GM23338 (cell line): ENCODE measurements around the gene TOPAZ1. TPM values are rescaled to one million over a fixed set of nuclear protein-coding genes. Genes with fewer than 3 reads are reported as not detected.

Experiments used
- ATAC-seq: fragments of 200-7000 bp; cut with Tn5 transposase; 3 replicates; pipeline ENCODE4 v1.9.1; 2020
- DNase-seq: peaks from one replicate; pipeline ENCODE4 v3.0.0-alpha.2; 2015; ENCODE audit warnings: low spot score
- H2AFZ ChIP-seq: fragments of 200-600 bp; sonication (generic); 2 replicates; pipeline ENCODE4 v1.8.0; 2016; ENCODE audit warnings: antibody characterized with exemption, mild to moderate bottlenecking, moderate library complexity
- H3F3A ChIP-seq: fragments of 200-600 bp; sonication (generic); replicated peaks from 2 replicates; pipeline ENCODE4 v1.8.0; 2017; ENCODE audit warnings: antibody characterized with exemption, mixed run types, low read depth
- H3K27ac ChIP-seq: fragments of 200-600 bp; sonication (generic); 2 replicates; pipeline ENCODE4 v1.6.1; 2016; ENCODE audit warnings: low read depth
- H3K27me3 ChIP-seq: fragments of 200-600 bp; sonication (generic); 2 replicates; pipeline ENCODE4 v1.8.0; 2016; ENCODE audit warnings: mild to moderate bottlenecking, mixed run types, moderate library complexity; ENCODE audit not compliant: insufficient read depth
- H3K36me3 ChIP-seq: fragments of 200-600 bp; sonication (generic); 2 replicates; pipeline ENCODE4 v1.8.0; 2016; ENCODE audit warnings: mild to moderate bottlenecking; ENCODE audit not compliant: insufficient read depth
- H3K4me1 ChIP-seq: fragments of 200-600 bp; sonication (generic); 2 replicates; pipeline ENCODE4 v1.8.0; 2016; ENCODE audit warnings: mild to moderate bottlenecking, moderate library complexity; ENCODE audit not compliant: insufficient read depth
- H3K4me2 ChIP-seq: fragments of 200-600 bp; sonication (generic); 2 replicates; pipeline ENCODE4 v1.7.1; 2017; ENCODE audit warnings: mixed run types
- H3K4me3 ChIP-seq: fragments of 200-600 bp; sonication (generic); 2 replicates; pipeline ENCODE4 v1.6.1; 2016; ENCODE audit warnings: mixed run types
- H3K79me2 ChIP-seq: fragments of 200-600 bp; sonication (generic); replicated peaks from 2 replicates; pipeline ENCODE4 v1.8.0; 2017; ENCODE audit warnings: mild to moderate bottlenecking; ENCODE audit not compliant: insufficient read depth
- H3K9me2 ChIP-seq: fragments of 200-600 bp; sonication (generic); 2 replicates; pipeline ENCODE4 v1.8.0; 2017; ENCODE audit not compliant: insufficient read depth
- H4K20me1 ChIP-seq: fragments of 200-600 bp; sonication (generic); replicated peaks from 2 replicates; pipeline ENCODE4 v1.8.0; 2017; ENCODE audit warnings: mild to moderate bottlenecking; ENCODE audit not compliant: insufficient read depth
- H3K27ac Mint-ChIP-seq: 2 replicates; pipeline ENCODE4 v1.8.0; 2020; ENCODE audit warnings: inconsistent platforms, mild to moderate bottlenecking, moderate library complexity, mixed read lengths
- H3K27me3 Mint-ChIP-seq: 3 replicates; pipeline ENCODE4 v1.8.0; 2022; ENCODE audit warnings: low read depth, mild to moderate bottlenecking, moderate library complexity, mixed read lengths, inconsistent platforms; ENCODE audit not compliant: insufficient read depth, poor library complexity
- H3K36me3 Mint-ChIP-seq: 3 replicates; pipeline ENCODE4 v1.8.0; 2021; ENCODE audit warnings: low read depth, mild to moderate bottlenecking, inconsistent platforms, moderate library complexity, mixed read lengths
- H3K4me1 Mint-ChIP-seq: 3 replicates; pipeline ENCODE4 v1.8.0; 2020; ENCODE audit warnings: mild to moderate bottlenecking, inconsistent platforms, mixed read lengths
- H3K4me3 Mint-ChIP-seq: 3 replicates; pipeline ENCODE4 v1.8.0; 2021; ENCODE audit warnings: moderate library complexity, mild to moderate bottlenecking, inconsistent platforms, mixed read lengths
- H3K9me3 Mint-ChIP-seq: 3 replicates; pipeline ENCODE4 v1.8.0; 2020; ENCODE audit warnings: moderate library complexity, mild to moderate bottlenecking, inconsistent platforms, mixed read lengths
- CREB1 ChIP-seq: fragments of 250-450 bp; sonication (Bioruptor Pico); IDR thresholded peaks from 2 replicates; pipeline ENCODE4 v1.5.0; 2020; ENCODE audit warnings: low read depth, mild to moderate bottlenecking, moderate library complexity
- EZH2 ChIP-seq: fragments of 200-600 bp; sonication (generic); IDR thresholded peaks from one replicate; pipeline ENCODE4 v1.8.0; 2017; ENCODE audit warnings: antibody characterized with exemption, mild to moderate bottlenecking, low read depth; ENCODE audit not compliant: unreplicated experiment
- EZH2phosphoT487 ChIP-seq: fragments of 200-600 bp; sonication (generic); IDR thresholded peaks from one replicate; pipeline ENCODE4 v1.8.1; 2018; ENCODE audit warnings: antibody characterized with exemption; ENCODE audit not compliant: unreplicated experiment
- JUNB ChIP-seq: IDR thresholded peaks from one replicate; pipeline ENCODE4 v1.6.1; 2016; ENCODE audit warnings: antibody characterized with exemption; ENCODE audit not compliant: unreplicated experiment
- NANOG ChIP-seq: IDR thresholded peaks from 2 replicates; pipeline ENCODE4 v1.6.1; 2016; ENCODE audit warnings: antibody characterized with exemption, borderline replicate concordance
- POLR2AphosphoS5 ChIP-seq: IDR thresholded peaks from 2 replicates; pipeline ENCODE4 v1.6.1; 2016; ENCODE audit warnings: antibody characterized with exemption, low read depth
- STAT1 ChIP-seq: IDR thresholded peaks from one replicate; pipeline ENCODE4 v1.6.1; 2016; ENCODE audit warnings: antibody characterized with exemption; ENCODE audit not compliant: unreplicated experiment
- ZNF114 ChIP-seq: fragments of 250-450 bp; sonication (Bioruptor Pico); IDR thresholded peaks from 2 replicates; pipeline ENCODE4 v1.5.0; 2020; ENCODE audit warnings: mild to moderate bottlenecking, moderate library complexity
- ZNF331 ChIP-seq: fragments of 250-450 bp; sonication (Bioruptor Pico); IDR thresholded peaks from 2 replicates; pipeline ENCODE4 v1.5.0; 2020; ENCODE audit warnings: low read depth, mild to moderate bottlenecking, moderate library complexity
- polyA plus RNA-seq: library from polyadenylated mRNA; unstranded; fragments of >200 nt; fragmentation: Nextera tagmentation; extraction: Ambion mirVana; gene quantifications from 2 replicates; pipeline ENCODE4 v1.2.1, GENCODE V29; 2016
- total RNA-seq: library from RNA; depleted of rRNA; stranded (reverse); fragments of >200 nt; shearing (Covaris generic); gene quantifications from 2 replicates; pipeline ENCODE4 v1.2.3, GENCODE V29; 2014
- TF ChIP-seq, protein P1 (sequence below), 2 experiments: fragments of 200-600 bp in 1 of 2; sonication (generic) in 1 of 2; conservative IDR thresholded peaks; 2 replicates each; pipeline versions ENCODE4 v1.5.1 to v1.6.1; 2016 to 2017; ENCODE audit warnings: antibody characterized with exemption in 2 of 2, low read depth in 2 of 2, mild to moderate bottlenecking in 2 of 2, moderate library complexity in 1 of 2
- TF ChIP-seq, protein P2 (sequence below): IDR thresholded peaks from 2 replicates; pipeline ENCODE4 v1.6.1; 2016; ENCODE audit warnings: antibody characterized with exemption
- TF ChIP-seq, protein P3 (sequence below): fragments of 250-450 bp; sonication (Bioruptor Pico); IDR thresholded peaks from 2 replicates; pipeline ENCODE4 v1.5.0; 2020; ENCODE audit warnings: mild to moderate bottlenecking, moderate library complexity
- TF ChIP-seq, protein P4 (sequence below): IDR thresholded peaks from one replicate; pipeline ENCODE4 v1.6.1; 2018; ENCODE audit warnings: antibody characterized with exemption; ENCODE audit not compliant: unreplicated experiment

The TOPAZ1 gene
- total and polyA plus RNA-seq, 2 experiments from 2014 or later = not detected

DNA sequence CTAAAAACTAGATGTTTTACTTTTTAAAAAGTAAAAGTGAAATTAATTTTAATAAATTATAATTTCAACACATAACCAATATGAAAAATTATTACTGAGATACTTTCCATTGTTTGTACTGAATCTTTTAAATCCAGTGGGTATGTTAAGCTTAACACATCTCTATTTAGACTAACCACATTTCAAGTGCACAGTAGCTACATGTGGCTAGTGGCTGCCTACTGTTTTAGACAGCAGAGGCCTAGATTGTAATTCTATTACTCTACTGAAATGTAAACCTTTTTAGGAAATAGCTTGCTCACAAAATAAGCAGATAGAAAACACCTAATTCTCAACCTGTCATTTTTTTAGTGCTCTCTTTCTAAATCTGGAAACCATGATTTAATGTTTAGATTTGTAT, 101.7 kb downstream of the TOPAZ1 start:
- Histone ChIP-seq H2AFZ (no peak overlapping the region), H3K4me3 (no peak overlapping the region), H3K9me2 (no peaks in the 10 kb centered on the region), H3K27ac (no peak overlapping the region), H3K79me2 (peaks cover 35% of the 10 kb centered on the region), H3K4me1 (peaks cover 3% of the 10 kb centered on the region; the same call in 1 of the 2 replicates), H3K36me3 (no peaks in the 10 kb centered on the region), H4K20me1 (no peaks in the 10 kb centered on the region), H3F3A (no peaks in the 10 kb centered on the region), H3K4me2 (no peak overlapping the region), H3K27me3 (no peaks in the 10 kb centered on the region)
- Mint-ChIP-seq H3K36me3 (peaks cover 6% of the 10 kb centered on the region; the same call in 2 of the 3 replicates), H3K27ac (no peak overlapping the region), H3K27me3 (peaks cover 4% of the 10 kb centered on the region), H3K4me1 (peaks cover 9% of the 10 kb centered on the region), H3K4me3 (no peak overlapping the region), H3K9me3 (no peaks in the 10 kb centered on the region)
- ATAC-seq = no peak
- TF ChIP-seq, protein P1, sequence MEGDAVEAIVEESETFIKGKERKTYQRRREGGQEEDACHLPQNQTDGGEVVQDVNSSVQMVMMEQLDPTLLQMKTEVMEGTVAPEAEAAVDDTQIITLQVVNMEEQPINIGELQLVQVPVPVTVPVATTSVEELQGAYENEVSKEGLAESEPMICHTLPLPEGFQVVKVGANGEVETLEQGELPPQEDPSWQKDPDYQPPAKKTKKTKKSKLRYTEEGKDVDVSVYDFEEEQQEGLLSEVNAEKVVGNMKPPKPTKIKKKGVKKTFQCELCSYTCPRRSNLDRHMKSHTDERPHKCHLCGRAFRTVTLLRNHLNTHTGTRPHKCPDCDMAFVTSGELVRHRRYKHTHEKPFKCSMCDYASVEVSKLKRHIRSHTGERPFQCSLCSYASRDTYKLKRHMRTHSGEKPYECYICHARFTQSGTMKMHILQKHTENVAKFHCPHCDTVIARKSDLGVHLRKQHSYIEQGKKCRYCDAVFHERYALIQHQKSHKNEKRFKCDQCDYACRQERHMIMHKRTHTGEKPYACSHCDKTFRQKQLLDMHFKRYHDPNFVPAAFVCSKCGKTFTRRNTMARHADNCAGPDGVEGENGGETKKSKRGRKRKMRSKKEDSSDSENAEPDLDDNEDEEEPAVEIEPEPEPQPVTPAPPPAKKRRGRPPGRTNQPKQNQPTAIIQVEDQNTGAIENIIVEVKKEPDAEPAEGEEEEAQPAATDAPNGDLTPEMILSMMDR (conservative IDR thresholded peaks at IDR 0.05; ENCODE audit: low read depth in 2 of 2) = no peak
- TF ChIP-seq NANOG (no peak), POLR2AphosphoS5 (no peak), JUNB (no peak), ZNF114 (CRISPR knock-in tag) (no peak), EZH2phosphoT487 (no peak), EZH2 (no peak), ZNF331 (CRISPR knock-in tag) (no peak), CREB1 (CRISPR knock-in tag) (no peak), STAT1 (no peak)
- TF ChIP-seq, protein P2, sequence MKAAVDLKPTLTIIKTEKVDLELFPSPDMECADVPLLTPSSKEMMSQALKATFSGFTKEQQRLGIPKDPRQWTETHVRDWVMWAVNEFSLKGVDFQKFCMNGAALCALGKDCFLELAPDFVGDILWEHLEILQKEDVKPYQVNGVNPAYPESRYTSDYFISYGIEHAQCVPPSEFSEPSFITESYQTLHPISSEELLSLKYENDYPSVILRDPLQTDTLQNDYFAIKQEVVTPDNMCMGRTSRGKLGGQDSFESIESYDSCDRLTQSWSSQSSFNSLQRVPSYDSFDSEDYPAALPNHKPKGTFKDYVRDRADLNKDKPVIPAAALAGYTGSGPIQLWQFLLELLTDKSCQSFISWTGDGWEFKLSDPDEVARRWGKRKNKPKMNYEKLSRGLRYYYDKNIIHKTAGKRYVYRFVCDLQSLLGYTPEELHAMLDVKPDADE = no peak
- TF ChIP-seq, protein P3, sequence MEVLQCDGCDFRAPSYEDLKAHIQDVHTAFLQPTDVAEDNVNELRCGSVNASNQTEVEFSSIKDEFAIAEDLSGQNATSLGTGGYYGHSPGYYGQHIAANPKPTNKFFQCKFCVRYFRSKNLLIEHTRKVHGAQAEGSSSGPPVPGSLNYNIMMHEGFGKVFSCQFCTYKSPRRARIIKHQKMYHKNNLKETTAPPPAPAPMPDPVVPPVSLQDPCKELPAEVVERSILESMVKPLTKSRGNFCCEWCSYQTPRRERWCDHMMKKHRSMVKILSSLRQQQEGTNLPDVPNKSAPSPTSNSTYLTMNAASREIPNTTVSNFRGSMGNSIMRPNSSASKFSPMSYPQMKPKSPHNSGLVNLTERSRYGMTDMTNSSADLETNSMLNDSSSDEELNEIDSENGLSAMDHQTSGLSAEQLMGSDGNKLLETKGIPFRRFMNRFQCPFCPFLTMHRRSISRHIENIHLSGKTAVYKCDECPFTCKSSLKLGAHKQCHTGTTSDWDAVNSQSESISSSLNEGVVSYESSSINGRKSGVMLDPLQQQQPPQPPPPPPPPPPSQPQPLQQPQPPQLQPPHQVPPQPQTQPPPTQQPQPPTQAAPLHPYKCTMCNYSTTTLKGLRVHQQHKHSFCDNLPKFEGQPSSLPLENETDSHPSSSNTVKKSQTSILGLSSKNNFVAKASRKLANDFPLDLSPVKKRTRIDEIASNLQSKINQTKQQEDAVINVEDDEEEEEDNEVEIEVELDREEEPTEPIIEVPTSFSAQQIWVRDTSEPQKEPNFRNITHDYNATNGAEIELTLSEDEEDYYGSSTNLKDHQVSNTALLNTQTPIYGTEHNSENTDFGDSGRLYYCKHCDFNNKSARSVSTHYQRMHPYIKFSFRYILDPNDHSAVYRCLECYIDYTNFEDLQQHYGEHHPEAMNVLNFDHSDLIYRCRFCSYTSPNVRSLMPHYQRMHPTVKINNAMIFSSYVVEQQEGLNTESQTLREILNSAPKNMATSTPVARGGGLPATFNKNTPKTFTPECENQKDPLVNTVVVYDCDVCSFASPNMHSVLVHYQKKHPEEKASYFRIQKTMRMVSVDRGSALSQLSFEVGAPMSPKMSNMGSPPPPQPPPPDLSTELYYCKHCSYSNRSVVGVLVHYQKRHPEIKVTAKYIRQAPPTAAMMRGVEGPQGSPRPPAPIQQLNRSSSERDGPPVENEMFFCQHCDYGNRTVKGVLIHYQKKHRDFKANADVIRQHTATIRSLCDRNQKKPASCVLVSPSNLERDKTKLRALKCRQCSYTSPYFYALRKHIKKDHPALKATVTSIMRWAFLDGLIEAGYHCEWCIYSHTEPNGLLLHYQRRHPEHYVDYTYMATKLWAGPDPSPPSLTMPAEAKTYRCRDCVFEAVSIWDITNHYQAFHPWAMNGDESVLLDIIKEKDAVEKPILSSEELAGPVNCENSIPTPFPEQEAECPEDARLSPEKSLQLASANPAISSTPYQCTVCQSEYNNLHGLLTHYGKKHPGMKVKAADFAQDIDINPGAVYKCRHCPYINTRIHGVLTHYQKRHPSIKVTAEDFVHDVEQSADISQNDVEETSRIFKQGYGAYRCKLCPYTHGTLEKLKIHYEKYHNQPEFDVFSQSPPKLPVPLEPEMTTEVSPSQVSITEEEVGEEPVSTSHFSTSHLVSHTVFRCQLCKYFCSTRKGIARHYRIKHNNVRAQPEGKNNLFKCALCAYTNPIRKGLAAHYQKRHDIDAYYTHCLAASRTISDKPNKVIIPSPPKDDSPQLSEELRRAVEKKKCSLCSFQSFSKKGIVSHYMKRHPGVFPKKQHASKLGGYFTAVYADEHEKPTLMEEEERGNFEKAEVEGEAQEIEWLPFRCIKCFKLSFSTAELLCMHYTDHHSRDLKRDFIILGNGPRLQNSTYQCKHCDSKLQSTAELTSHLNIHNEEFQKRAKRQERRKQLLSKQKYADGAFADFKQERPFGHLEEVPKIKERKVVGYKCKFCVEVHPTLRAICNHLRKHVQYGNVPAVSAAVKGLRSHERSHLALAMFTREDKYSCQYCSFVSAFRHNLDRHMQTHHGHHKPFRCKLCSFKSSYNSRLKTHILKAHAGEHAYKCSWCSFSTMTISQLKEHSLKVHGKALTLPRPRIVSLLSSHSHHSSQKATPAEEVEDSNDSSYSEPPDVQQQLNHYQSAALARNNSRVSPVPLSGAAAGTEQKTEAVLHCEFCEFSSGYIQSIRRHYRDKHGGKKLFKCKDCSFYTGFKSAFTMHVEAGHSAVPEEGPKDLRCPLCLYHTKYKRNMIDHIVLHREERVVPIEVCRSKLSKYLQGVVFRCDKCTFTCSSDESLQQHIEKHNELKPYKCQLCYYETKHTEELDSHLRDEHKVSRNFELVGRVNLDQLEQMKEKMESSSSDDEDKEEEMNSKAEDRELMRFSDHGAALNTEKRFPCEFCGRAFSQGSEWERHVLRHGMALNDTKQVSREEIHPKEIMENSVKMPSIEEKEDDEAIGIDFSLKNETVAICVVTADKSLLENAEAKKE (CRISPR knock-in tag) = no peak
- TF ChIP-seq, protein P4, sequence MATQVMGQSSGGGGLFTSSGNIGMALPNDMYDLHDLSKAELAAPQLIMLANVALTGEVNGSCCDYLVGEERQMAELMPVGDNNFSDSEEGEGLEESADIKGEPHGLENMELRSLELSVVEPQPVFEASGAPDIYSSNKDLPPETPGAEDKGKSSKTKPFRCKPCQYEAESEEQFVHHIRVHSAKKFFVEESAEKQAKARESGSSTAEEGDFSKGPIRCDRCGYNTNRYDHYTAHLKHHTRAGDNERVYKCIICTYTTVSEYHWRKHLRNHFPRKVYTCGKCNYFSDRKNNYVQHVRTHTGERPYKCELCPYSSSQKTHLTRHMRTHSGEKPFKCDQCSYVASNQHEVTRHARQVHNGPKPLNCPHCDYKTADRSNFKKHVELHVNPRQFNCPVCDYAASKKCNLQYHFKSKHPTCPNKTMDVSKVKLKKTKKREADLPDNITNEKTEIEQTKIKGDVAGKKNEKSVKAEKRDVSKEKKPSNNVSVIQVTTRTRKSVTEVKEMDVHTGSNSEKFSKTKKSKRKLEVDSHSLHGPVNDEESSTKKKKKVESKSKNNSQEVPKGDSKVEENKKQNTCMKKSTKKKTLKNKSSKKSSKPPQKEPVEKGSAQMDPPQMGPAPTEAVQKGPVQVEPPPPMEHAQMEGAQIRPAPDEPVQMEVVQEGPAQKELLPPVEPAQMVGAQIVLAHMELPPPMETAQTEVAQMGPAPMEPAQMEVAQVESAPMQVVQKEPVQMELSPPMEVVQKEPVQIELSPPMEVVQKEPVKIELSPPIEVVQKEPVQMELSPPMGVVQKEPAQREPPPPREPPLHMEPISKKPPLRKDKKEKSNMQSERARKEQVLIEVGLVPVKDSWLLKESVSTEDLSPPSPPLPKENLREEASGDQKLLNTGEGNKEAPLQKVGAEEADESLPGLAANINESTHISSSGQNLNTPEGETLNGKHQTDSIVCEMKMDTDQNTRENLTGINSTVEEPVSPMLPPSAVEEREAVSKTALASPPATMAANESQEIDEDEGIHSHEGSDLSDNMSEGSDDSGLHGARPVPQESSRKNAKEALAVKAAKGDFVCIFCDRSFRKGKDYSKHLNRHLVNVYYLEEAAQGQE = no peak
- no peak for DNase-seq
